Measurements from ENCODE around the gene SMAD3.

Gene SMAD3

GRCh38 chr15:67103021-67103420, 37.6 kb downstream of the SMAD3 start:
- no peak for TF ChIP-seq CTCF (IDR thresholded peaks at IDR 0.05; ENCODE audit: extremely low read depth, missing control alignments)
- no peak for DNase-seq (ENCODE audit: low spot score)

DNA sequence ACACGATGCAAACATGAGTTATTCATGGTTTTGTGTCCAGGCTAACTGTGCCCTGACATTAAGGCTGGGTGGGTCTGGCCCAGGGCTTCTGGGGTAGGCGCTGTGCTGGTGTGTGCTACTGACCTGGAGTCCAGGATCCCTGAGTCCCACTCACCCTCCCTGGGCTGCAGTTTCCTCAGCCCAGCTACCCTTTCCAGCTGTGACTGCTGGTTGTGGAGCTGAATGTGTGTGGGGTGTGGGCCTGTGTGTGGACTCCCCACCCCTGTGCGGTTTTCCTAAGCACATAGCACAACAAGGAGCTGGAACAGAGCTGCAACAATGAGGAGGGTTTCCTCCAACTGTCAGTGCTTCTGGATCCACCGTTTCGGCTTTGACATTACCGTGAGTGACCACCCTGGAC, 38.0 kb downstream of the SMAD3 start:
- DNase-seq (ENCODE audit: low spot score): no peak

GRCh38 chr15:67103869-67104268, 38.5 kb downstream of the SMAD3 start:
- DNase-seq (ENCODE audit: low spot score): no peak
- no peak for TF ChIP-seq CTCF (IDR thresholded peaks at IDR 0.05; ENCODE audit: extremely low read depth, missing control alignments)

More for the DNA sequence above, 38.0 kb downstream of the SMAD3 start:
- TF ChIP-seq CTCF (IDR thresholded peaks at IDR 0.05; ENCODE audit: extremely low read depth, missing control alignments): no peak

GRCh38 chr15:67104510-67104909, 39.1 kb downstream of the SMAD3 start:
- no peak for TF ChIP-seq CTCF (IDR thresholded peaks at IDR 0.05; ENCODE audit: extremely low read depth, missing control alignments)
- no peak for DNase-seq (ENCODE audit: low spot score)

- DNase-seq (ENCODE audit: low spot score): no peak
- no peak for TF ChIP-seq CTCF (IDR thresholded peaks at IDR 0.05; ENCODE audit: extremely low read depth, missing control alignments)
These were observed 39.9 kb downstream of the SMAD3 start for GRCh38 chr15:67105065-67105951.

DNA sequence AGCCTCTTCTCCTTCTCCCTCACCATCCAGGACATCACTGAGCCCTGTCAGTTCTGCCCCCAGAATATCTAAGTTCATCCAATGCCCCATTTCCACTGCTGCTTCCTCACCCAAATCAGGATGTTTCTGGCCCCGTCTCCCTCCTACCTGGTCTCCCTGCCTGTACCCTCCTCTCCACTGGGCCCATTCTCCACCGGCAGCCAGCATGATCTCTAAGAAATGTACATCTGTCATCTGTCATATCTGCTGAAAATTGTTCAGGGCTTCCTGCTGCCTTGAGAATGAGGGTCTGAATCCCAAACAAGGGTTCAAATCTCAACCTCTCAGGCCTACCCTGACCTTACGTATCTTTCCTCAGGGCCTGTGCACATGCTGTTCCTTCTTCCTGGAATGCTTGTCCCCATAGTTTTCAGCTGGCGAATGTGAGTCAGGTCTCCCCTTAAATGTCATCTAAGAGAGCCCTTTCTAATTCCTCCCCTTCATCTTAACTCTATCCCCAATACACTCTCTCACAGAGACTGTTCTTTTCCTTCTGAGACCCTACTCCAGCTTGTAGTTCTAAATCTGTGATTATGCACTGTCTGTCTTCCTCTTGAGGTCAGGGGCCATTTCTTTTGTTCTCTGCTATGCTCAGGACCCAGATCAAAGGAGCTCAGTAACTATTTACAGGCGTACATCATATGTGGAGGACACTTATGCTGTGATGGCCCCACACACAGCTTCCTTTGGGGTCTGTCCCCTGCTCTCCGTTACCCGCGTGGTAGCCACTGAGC, 40.8 kb downstream of the SMAD3 start:
- TF ChIP-seq CTCF (IDR thresholded peaks at IDR 0.05; ENCODE audit: extremely low read depth, missing control alignments): no peak

DNA sequence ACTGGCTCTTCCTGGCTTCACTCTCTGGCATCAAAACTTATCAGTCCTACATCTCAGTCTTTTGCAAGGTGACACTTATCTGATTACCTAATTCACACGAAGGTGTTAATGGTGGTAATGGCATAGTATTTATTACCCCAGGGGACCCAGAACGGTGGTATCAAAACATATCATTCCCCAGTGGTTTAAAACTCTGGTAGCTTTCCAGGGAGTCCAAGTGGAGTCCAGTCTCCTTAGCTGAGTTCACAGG, 41.3 kb downstream of the SMAD3 start:
- DNase-seq (ENCODE audit: low spot score): no peak
- no peak for TF ChIP-seq CTCF (IDR thresholded peaks at IDR 0.05; ENCODE audit: extremely low read depth, missing control alignments)

More for the DNA sequence above, 40.8 kb downstream of the SMAD3 start:
- DNase-seq (ENCODE audit: low spot score): no peak
